Ovary (tissue), 9 donors: Measurements from ENCODE around the gene TJP2. TPM values are rescaled to one million over a fixed set of nuclear protein-coding genes. Genes with fewer than 3 reads are reported as not detected.
A peak's percentile ranks its signal among the peaks of the same experiment; 100 is the strongest.

Experiments
- DNase-seq, 5 donors: peaks; one replicate each; pipeline ENCODE4 v3.0.0-alpha.2; 2019 to 2020
- H3K27ac ChIP-seq, 2 donors: fragments of 200-600 bp; one replicate each; pipeline versions ENCODE4 v1.5.1 to v1.8.0; 2019 to 2022
- H3K27me3 ChIP-seq: fragments of 200-600 bp; one replicate; pipeline ENCODE4 v1.8.0; 2022
- H3K36me3 ChIP-seq: fragments of 200-600 bp; sonication (generic); one replicate; pipeline ENCODE4 v1.5.1; 2019
- H3K4me1 ChIP-seq: one replicate; pipeline ENCODE4 v1.8.1; 2013; ENCODE audit warnings: mild to moderate bottlenecking, moderate library complexity; ENCODE audit not compliant: insufficient read depth
- H3K4me3 ChIP-seq: fragments of 200-600 bp; sonication (generic); one replicate; pipeline ENCODE4 v1.5.1; 2017
- H3K9me3 ChIP-seq, 2 donors: fragments of 200-600 bp in 1 of 2; sonication (generic) in 1 of 2; one replicate each; pipeline versions ENCODE4 v1.5.1 to v1.8.1; 2013 to 2019; ENCODE audit warnings: mild to moderate bottlenecking in 1 of 2, moderate library complexity in 1 of 2
- CTCF ChIP-seq, 3 donors: fragments of 450-650 bp in 2 of 3; fragments of 200-600 bp in 1 of 3; IDR thresholded peaks; one replicate each; pipeline versions ENCODE4 v1.5.1 to v1.8.0; 2016 to 2022; ENCODE audit warnings: antibody characterized with exemption in 3 of 3, mild to moderate bottlenecking in 1 of 3
- EP300 ChIP-seq: sonication (generic); formaldehyde crosslinking; IDR thresholded peaks from one replicate; pipeline ENCODE4 v1.6.1; 2017; ENCODE audit warnings: antibody characterized with exemption
- POLR2A ChIP-seq: fragments of 450-650 bp; IDR thresholded peaks from one replicate; pipeline ENCODE4 v1.6.1; 2017; ENCODE audit warnings: antibody characterized with exemption, mild to moderate bottlenecking, moderate library complexity
- WGBS, 3 donors: extraction: QIAGEN DNeasy Blood & Tissue Kit in 1 of 3; methylation state at CpG; one replicate each; pipeline versions ENCODE4 v1.1.5 to v1.1.7; 2013 to 2017; 5-methylcytosine and 5-hydroxymethylcytosine counted together
- intact Hi-C, 4 donors: fragments of 100-400 bp; cut with DNase I; formaldehyde crosslinking; loops; one replicate each; pipeline versions ENCODE4 v1.11.0 to v1.15.1; 2022 to 2023
- polyA plus RNA-seq, 2 donors: library from polyadenylated mRNA; stranded (reverse); fragments of 200-250 nt in 1 of 2; fragments of 350-450 nt in 1 of 2; fragmentation: Illumina TruSeq in 1 of 2; extraction: RNeasy Lipid Tissue Mini Kit (QIAGEN cat#74804) in 1 of 2; gene quantifications; one replicate each; pipeline ENCODE4 v1.2.3, GENCODE V29; 2013 to 2014
- total RNA-seq, 7 donors: library from RNA; depleted of rRNA in 2 of 7; stranded (reverse); fragments of >200 nt in 2 of 7; fragmentation: NEBNext Ultra II Directional in 3 of 7; extraction: Animal tissue kit (Norgen Biotek cat#: 25700) in 3 of 7; gene quantifications; one replicate each; pipeline versions ENCODE4 v1.1.0 to v1.2.4, GENCODE V29; 2016 to 2023
- donor health status: DM: no; HTN: no; CAD: no; lungs with moderate emphysema.
- donor health status: DM: no; HTN: no; CAD: no.
- donor health status: Bipolar disorder and iron deficiency.
- donor health status: DM: yes; HTN: yes; CAD: no.
- donor health status: DM: no; HTN: no; CAD: no.
- donor health status: DM: yes; HTN: yes; CAD: no.

TJP2 gene
- total and polyA plus RNA-seq, 9 donors, result 40.5 to 143 (median 68.5) TPM

GRCh38 chr9:69213647-69214046 lies 39.6 kb downstream of the TJP2 start:
- WGBS, 3 donors, result 41 to 70% (median 46%) methylated on average over 5 of the region's 5 CpGs
- Histone ChIP-seq H3K27ac (peak overlapping the region in 1 of 2 donors; percentile 33), H3K4me3 (no peak overlapping the region), H3K27me3 (no peaks in the 10 kb centered on the region), H3K4me1 (peaks cover 24% of the 10 kb centered on the region), H3K36me3 (no peaks in the 10 kb centered on the region), H3K9me3 (no peaks in the 10 kb centered on the region)
- intact Hi-C loops, result loop anchor here in 1 of 4 donors (10.0 kb wide), 1 partner anchor 111 kb away; the partner anchor contains the start of gene ENTREP1
- no peak for DNase-seq
- TF ChIP-seq CTCF (IDR thresholded peaks at IDR 0.05) (no peak), POLR2A (no peak)

- DNase-seq, result no peak
- H3K4me1 ChIP-seq, result peaks cover 22% of the 10 kb centered on the region
- H3K9me3 ChIP-seq, result no peaks in the 10 kb centered on the region
- peak overlapping the region in 1 of 2 donors; percentile 63 for H3K27ac ChIP-seq
- no peaks in the 10 kb centered on the region for H3K36me3 ChIP-seq
- H3K4me3 ChIP-seq, result no peak overlapping the region
- WGBS, 3 donors, result 46 to 52% (median 50%) methylated on average over 4 of the region's 4 CpGs
- no peak for TF ChIP-seq CTCF (IDR thresholded peaks at IDR 0.05)
- no peak for TF ChIP-seq EP300
- TF ChIP-seq POLR2A, result no peak
- no peaks in the 10 kb centered on the region for H3K27me3 ChIP-seq
- intact Hi-C loops, result loop anchor here in 1 of 4 donors (10.0 kb wide), 1 partner anchor 110 kb away; the partner anchor contains the start of gene ENTREP1
Observed at GRCh38 chr9:69214939-69215338, 40.9 kb downstream of the TJP2 start.

- no peak overlapping the region for H3K4me3 ChIP-seq
- H3K9me3 ChIP-seq, result no peaks in the 10 kb centered on the region
- H3K27ac ChIP-seq, result peak overlapping the region; percentile 31 to 63
- peaks cover 22% of the 10 kb centered on the region for H3K4me1 ChIP-seq
- intact Hi-C loops, result loop anchor here in 1 of 4 donors (10.0 kb wide), 1 partner anchor 109 kb away; the partner anchor contains the start of gene ENTREP1
- WGBS, 3 donors, result 16 to 42% (median 23%) methylated on average over 9 of the region's 9 CpGs
- TF ChIP-seq CTCF (IDR thresholded peaks at IDR 0.05), result no peak
- TF ChIP-seq POLR2A, result no peak
- TF ChIP-seq EP300, result no peak
- H3K27me3 ChIP-seq, result no peaks in the 10 kb centered on the region
- DNase-seq, result no peak
- no peaks in the 10 kb centered on the region for H3K36me3 ChIP-seq
Observed at GRCh38 chr9:69215774-69216485, 41.9 kb downstream of the TJP2 start.

GRCh38 chr9:69218166-69218565 lies 44.1 kb downstream of the TJP2 start:
- Histone ChIP-seq H3K27me3 (no peaks in the 10 kb centered on the region), H3K9me3 (no peaks in the 10 kb centered on the region), H3K36me3 (no peaks in the 10 kb centered on the region), H3K4me1 (peaks cover 20% of the 10 kb centered on the region), H3K4me3 (no peak overlapping the region), H3K27ac (no peak overlapping the region)
- intact Hi-C loops, result loop anchor here in 1 of 4 donors (10.0 kb wide), 1 partner anchor 107 kb away; the partner anchor contains the start of gene ENTREP1
- WGBS, 3 donors, result 31 to 53% (median 43%) methylated on average over 3 of the region's 3 CpGs
- TF ChIP-seq POLR2A, result no peak
- no peak for TF ChIP-seq EP300
- TF ChIP-seq CTCF (IDR thresholded peaks at IDR 0.05), result no peak
- no peak for DNase-seq
